T-helper 1 cell treated with Interleukin-12 subunit alpha and Interleukin-12 subunit beta and Interleukin-4 antibody, amounts not matched to agents 30 μg/mL and 1 μg/mL, for 36 hours (primary cell): ENCODE results near the gene PTPRA.
"Not testable (repeated sequence)": the region's sequence is repeated elsewhere in the genome, so short reads cannot be mapped to it uniquely, and the experiment has no call there.

Experiments
- H3K27ac Mint-ChIP-seq: one replicate; pipeline ENCODE4 v1.8.0; 2021; ENCODE audit warnings: mild to moderate bottlenecking, mixed read lengths
- H3K27me3 Mint-ChIP-seq: one replicate; pipeline ENCODE4 v1.8.0; 2021; ENCODE audit warnings: low read depth, mixed read lengths
- H3K36me3 Mint-ChIP-seq: one replicate; pipeline ENCODE4 v1.8.0; 2021; ENCODE audit warnings: low read depth, mixed read lengths
- H3K4me1 Mint-ChIP-seq: one replicate; pipeline ENCODE4 v1.8.0; 2021; ENCODE audit warnings: low read depth, mixed read lengths
- H3K4me3 Mint-ChIP-seq: one replicate; pipeline ENCODE4 v1.8.0; 2021; ENCODE audit warnings: mild to moderate bottlenecking, moderate library complexity, mixed read lengths
- H3K9me3 Mint-ChIP-seq: one replicate; pipeline ENCODE4 v1.8.0; 2021; ENCODE audit warnings: mixed read lengths

The PTPRA gene

DNA sequence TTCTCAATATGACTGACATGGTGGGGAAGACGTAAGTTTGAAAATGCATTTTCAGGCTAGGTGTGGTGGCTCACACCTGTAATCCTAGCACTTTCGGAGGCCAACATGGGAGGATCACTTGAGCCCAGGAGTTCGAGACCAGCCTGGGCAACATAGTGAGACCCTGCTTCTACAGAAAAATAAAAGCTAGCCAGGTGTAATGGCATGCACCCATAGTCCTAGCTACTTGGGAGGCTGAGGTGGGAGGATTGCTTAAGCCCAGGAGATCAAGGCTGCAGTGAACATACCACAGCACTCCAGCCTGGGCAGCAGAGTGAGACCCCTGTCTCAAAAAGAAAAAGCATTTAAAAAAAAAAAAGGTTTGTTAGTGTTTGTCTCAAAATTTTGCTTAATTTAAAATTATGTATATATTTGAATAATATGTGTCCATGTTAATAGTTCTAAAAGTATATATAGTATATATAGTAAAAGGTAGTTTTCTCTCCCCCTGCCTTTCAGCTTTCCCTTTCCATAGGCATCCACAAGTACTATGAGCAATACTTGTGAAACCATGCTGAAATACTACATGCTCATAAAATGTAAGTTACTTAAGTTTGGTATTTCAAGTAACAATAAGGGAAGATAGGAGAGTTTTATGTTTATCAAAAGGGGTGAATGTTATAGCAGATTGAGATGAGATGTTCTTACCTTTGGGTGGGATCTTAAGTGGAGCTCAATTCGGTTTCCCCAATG lies 15.1 kb downstream of the PTPRA start:
- Mint-ChIP-seq H3K4me1 (peaks cover 24% of the 10 kb centered on the region), H3K27ac (no peak overlapping the region), H3K27me3 (no peaks in the 10 kb centered on the region), H3K4me3 (no peak overlapping the region), H3K9me3 (no peaks in the 10 kb centered on the region), H3K36me3 (peaks cover 16% of the 10 kb centered on the region)

DNA sequence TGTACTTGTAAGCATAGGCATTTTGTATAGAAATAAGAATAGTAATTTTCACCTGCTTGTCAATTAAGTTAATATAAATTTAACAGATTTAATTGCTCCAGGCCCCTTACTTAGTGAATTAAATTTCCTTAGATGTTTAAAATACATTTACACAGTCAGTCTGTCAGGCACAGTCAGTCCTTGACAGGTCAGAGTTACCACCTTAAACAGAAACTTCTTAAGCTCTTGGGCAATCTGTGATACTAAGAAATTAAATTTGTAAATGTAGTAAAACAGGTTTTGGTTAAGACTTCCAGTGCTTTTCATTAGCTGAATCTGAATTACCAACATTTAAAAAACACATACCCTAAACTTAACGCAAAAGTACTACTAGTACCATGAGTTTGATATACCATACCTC lies 15.9 kb downstream of the PTPRA start:
- no peak overlapping the region for H3K27ac Mint-ChIP-seq
- peaks cover 16% of the 10 kb centered on the region for H3K36me3 Mint-ChIP-seq
- no peak overlapping the region for H3K4me3 Mint-ChIP-seq
- no peaks in the 10 kb centered on the region for H3K27me3 Mint-ChIP-seq
- H3K4me1 Mint-ChIP-seq, result peaks cover 19% of the 10 kb centered on the region
- peaks cover 3% of the 10 kb centered on the region for H3K9me3 Mint-ChIP-seq

GRCh38 chr20:2889797-2890196 lies 16.5 kb downstream of the PTPRA start:
- no peaks in the 10 kb centered on the region for H3K27me3 Mint-ChIP-seq

GRCh38 chr20:2890742-2891141 lies 17.5 kb downstream of the PTPRA start:
- Mint-ChIP-seq H3K27ac (no peak overlapping the region), H3K4me3 (no peak overlapping the region), H3K9me3 (peaks cover 7% of the 10 kb centered on the region), H3K27me3 (no peaks in the 10 kb centered on the region), H3K4me1 (peaks cover 12% of the 10 kb centered on the region), H3K36me3 (peaks cover 16% of the 10 kb centered on the region)

More at GRCh38 chr20:2889797-2890196, 16.5 kb downstream of the PTPRA start:
- Mint-ChIP-seq H3K4me3 (no peak overlapping the region), H3K9me3 (peaks cover 5% of the 10 kb centered on the region), H3K4me1 (peaks cover 17% of the 10 kb centered on the region), H3K36me3 (peaks cover 19% of the 10 kb centered on the region), H3K27ac (no peak overlapping the region)

- Mint-ChIP-seq H3K27me3 (no peaks in the 10 kb centered on the region), H3K27ac (no peak overlapping the region), H3K9me3 (peaks cover 8% of the 10 kb centered on the region), H3K4me1 (peaks cover 12% of the 10 kb centered on the region), H3K4me3 (no peak overlapping the region), H3K36me3 (peaks cover 16% of the 10 kb centered on the region)
Observed at GRCh38 chr20:2891343-2891742, 18.1 kb downstream of the PTPRA start.

DNA sequence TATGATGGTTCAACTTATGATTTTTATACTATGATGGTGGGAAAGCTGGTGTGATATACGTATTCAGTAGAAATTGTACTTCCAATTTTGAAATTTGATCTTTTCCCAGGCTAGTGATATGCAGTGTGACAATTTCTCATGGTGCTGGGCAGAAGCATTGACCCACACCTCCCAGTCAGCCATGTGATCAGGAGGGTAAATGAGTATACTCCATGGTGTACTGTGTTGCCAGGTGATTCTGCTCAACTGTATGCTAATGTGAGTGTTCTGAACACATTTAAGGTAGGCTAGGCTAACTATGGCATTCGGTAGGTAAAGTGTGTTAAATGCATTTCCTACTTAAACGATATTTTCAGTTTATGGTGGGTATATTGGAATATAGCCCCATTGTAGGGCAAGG lies 19.1 kb downstream of the PTPRA start:
- Mint-ChIP-seq H3K27ac (no peak overlapping the region), H3K4me3 (no peak overlapping the region), H3K9me3 (peaks cover 8% of the 10 kb centered on the region), H3K27me3 (no peaks in the 10 kb centered on the region), H3K36me3 (peaks cover 19% of the 10 kb centered on the region), H3K4me1 (peaks cover 9% of the 10 kb centered on the region)

DNA sequence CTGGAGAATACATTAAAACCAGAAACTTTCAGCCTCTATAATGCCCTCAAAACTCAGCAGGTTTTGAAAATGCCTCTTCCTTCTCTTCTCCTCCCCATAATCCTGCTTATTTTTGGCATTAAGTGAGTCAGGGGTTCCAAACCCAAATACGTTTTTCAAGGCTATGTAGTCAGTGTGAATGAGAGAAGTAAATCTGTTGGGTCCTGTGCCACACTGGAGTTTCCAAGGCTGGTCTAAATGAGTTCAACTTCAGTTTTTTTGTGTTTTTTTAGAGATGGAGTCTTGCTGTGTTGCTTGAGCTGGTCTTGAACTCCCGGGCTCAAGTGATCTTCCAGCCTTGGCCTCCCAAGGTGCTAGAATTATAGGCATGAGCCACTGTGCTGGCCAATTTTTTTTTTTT lies 20.9 kb downstream of the PTPRA start:
- Mint-ChIP-seq H3K4me3 (no peak overlapping the region), H3K36me3 (peaks cover 19% of the 10 kb centered on the region), H3K27me3 (no peaks in the 10 kb centered on the region), H3K27ac (no peak overlapping the region), H3K9me3 (peaks cover 8% of the 10 kb centered on the region), H3K4me1 (peaks cover 6% of the 10 kb centered on the region)

- H3K27me3 Mint-ChIP-seq, H3K27ac Mint-ChIP-seq, H3K4me3 Mint-ChIP-seq, H3K9me3 Mint-ChIP-seq: not testable (repeated sequence)
- peaks cover 19% of the 10 kb centered on the region for H3K36me3 Mint-ChIP-seq
- peaks cover 10% of the 10 kb centered on the region for H3K4me1 Mint-ChIP-seq
Observed at GRCh38 chr20:2895154-2895553, 21.9 kb downstream of the PTPRA start.

GRCh38 chr20:2899243-2899642 lies 26.0 kb downstream of the PTPRA start:
- H3K36me3 Mint-ChIP-seq, result peaks cover 13% of the 10 kb centered on the region
- H3K27ac Mint-ChIP-seq, result no peak overlapping the region
- no peak overlapping the region for H3K4me3 Mint-ChIP-seq
- H3K9me3 Mint-ChIP-seq, result peaks cover 5% of the 10 kb centered on the region
- H3K4me1 Mint-ChIP-seq, result peaks cover 19% of the 10 kb centered on the region
- H3K27me3 Mint-ChIP-seq, result no peaks in the 10 kb centered on the region

DNA sequence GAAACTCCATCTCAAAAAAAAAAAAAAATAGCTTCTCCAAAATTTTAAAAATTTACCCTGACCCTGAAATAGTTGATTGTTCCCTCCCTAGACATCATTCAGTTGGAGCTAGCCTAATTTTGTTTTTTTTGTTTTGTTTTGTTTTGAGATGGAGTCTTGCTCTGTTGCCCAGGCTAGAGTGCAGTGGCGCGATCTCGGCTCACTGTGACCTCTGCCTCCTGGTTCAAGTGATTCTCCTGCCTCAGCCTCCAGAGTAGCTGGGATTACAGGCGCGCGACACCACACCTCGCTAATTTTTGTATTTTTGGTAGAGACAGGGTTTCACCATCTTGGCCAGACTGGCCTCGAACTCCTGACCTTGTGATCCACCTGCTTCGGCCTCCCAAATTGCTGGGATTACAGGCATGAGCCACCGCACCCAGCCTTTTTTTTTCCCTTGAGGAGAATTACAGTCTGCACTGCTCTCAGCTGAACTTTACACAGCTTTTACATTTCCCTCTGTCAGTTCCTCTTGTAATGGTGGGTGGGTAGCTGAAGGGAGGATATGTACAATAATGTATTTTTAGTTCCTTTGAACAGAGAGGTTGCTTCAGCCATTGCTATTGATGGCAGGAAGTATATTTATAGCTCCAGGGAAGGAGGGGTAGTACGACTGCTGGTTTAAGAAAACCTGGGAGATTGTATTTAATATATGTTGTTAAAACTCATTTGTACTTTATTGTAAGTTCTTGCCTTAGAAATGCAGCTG lies 27.7 kb downstream of the PTPRA start:
- Mint-ChIP-seq H3K4me1 (peaks cover 19% of the 10 kb centered on the region), H3K4me3 (peak overlapping the region; percentile 21), H3K27ac (no peak overlapping the region), H3K27me3 (no peaks in the 10 kb centered on the region), H3K9me3 (no peaks in the 10 kb centered on the region), H3K36me3 (peaks cover 13% of the 10 kb centered on the region)

- no peak overlapping the region for H3K27ac Mint-ChIP-seq
- H3K9me3 Mint-ChIP-seq, result no peaks in the 10 kb centered on the region
- no peaks in the 10 kb centered on the region for H3K27me3 Mint-ChIP-seq
- no peak overlapping the region for H3K4me3 Mint-ChIP-seq
- peaks cover 19% of the 10 kb centered on the region for H3K4me1 Mint-ChIP-seq
- H3K36me3 Mint-ChIP-seq, result peaks cover 8% of the 10 kb centered on the region
Observed at GRCh38 chr20:2902291-2902690, 29.0 kb downstream of the PTPRA start.

DNA sequence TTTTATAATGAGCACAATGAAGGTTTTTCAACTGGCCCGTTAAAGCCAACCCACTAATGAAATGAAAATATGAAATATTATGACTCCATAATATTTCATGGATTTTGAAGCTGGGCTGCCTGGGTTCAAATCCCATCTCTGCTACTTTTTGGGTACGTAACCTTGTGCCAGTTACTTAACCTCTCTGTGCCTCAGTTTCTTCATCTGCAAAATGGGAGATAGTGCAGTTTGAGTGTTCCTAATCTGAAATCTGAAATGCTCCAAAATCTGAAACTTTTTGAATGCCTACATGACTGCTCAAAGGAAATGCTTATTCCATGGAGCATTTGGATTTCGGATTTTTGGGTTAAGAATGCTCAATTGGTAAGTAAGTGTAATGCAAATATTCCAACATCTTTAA lies 29.5 kb downstream of the PTPRA start:
- H3K36me3 Mint-ChIP-seq, result peaks cover 8% of the 10 kb centered on the region
- no peak overlapping the region for H3K4me3 Mint-ChIP-seq
- no peaks in the 10 kb centered on the region for H3K9me3 Mint-ChIP-seq
- no peaks in the 10 kb centered on the region for H3K27me3 Mint-ChIP-seq
- H3K27ac Mint-ChIP-seq, result no peak overlapping the region
- peaks cover 19% of the 10 kb centered on the region for H3K4me1 Mint-ChIP-seq

- Mint-ChIP-seq H3K4me3 (no peak overlapping the region), H3K9me3 (no peaks in the 10 kb centered on the region), H3K36me3 (peaks cover 8% of the 10 kb centered on the region), H3K27ac (no peak overlapping the region), H3K27me3 (no peaks in the 10 kb centered on the region), H3K4me1 (peaks cover 19% of the 10 kb centered on the region)
Observed at GRCh38 chr20:2903686-2904085, 30.4 kb downstream of the PTPRA start.

GRCh38 chr20:2907519-2907918 lies 34.2 kb downstream of the PTPRA start:
- no peak overlapping the region for H3K4me3 Mint-ChIP-seq
- H3K27ac Mint-ChIP-seq, result no peak overlapping the region
- H3K9me3 Mint-ChIP-seq, result no peaks in the 10 kb centered on the region
- H3K4me1 Mint-ChIP-seq, result peaks cover 1% of the 10 kb centered on the region
- no peaks in the 10 kb centered on the region for H3K27me3 Mint-ChIP-seq
- peaks cover 4% of the 10 kb centered on the region for H3K36me3 Mint-ChIP-seq

GRCh38 chr20:2909953-2910352 lies 36.7 kb downstream of the PTPRA start:
- Mint-ChIP-seq H3K4me1 (peaks cover 1% of the 10 kb centered on the region), H3K4me3 (no peak overlapping the region), H3K9me3 (no peaks in the 10 kb centered on the region), H3K36me3 (peaks cover 4% of the 10 kb centered on the region), H3K27ac (no peak overlapping the region), H3K27me3 (no peaks in the 10 kb centered on the region)
